ENCODE data around the gene ACOXL.

Gene ACOXL

DNA sequence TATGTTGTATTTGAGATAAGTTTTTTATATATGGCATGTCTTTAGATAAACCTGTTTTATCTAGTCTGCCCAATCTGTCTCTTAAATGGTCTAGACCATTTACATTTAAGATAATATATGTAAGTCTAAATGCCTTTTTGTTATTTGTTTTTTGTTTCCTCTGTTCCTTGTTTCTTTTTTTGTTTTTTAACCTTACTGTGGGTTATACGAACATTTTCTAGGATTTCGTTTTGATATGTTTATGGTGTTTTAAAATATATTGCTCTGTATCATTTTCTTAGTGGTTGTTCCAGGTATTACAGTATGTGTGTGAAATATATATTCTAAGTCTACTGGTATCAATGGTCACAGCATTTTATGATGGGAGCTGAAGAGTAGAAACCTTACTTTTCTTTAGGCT is 401.7 kb downstream of the ACOXL start:
- no peak for DNase-seq
- Mint-ChIP-seq H3K36me3 (ENCODE audit: low read depth) (peaks cover 92% of the 10 kb centered on the region), H3K27ac (no peak overlapping the region), H3K4me1 (peaks cover 61% of the 10 kb centered on the region), H3K27me3 (ENCODE audit: low read depth, poor library complexity) (no peaks in the 10 kb centered on the region), H3K4me3 (no peak overlapping the region), H3K9me3 (peaks cover 9% of the 10 kb centered on the region)
- TF ChIP-seq, protein P1, sequence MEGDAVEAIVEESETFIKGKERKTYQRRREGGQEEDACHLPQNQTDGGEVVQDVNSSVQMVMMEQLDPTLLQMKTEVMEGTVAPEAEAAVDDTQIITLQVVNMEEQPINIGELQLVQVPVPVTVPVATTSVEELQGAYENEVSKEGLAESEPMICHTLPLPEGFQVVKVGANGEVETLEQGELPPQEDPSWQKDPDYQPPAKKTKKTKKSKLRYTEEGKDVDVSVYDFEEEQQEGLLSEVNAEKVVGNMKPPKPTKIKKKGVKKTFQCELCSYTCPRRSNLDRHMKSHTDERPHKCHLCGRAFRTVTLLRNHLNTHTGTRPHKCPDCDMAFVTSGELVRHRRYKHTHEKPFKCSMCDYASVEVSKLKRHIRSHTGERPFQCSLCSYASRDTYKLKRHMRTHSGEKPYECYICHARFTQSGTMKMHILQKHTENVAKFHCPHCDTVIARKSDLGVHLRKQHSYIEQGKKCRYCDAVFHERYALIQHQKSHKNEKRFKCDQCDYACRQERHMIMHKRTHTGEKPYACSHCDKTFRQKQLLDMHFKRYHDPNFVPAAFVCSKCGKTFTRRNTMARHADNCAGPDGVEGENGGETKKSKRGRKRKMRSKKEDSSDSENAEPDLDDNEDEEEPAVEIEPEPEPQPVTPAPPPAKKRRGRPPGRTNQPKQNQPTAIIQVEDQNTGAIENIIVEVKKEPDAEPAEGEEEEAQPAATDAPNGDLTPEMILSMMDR (IDR thresholded peaks at IDR 0.05) = peak; percentile 10

DNA sequence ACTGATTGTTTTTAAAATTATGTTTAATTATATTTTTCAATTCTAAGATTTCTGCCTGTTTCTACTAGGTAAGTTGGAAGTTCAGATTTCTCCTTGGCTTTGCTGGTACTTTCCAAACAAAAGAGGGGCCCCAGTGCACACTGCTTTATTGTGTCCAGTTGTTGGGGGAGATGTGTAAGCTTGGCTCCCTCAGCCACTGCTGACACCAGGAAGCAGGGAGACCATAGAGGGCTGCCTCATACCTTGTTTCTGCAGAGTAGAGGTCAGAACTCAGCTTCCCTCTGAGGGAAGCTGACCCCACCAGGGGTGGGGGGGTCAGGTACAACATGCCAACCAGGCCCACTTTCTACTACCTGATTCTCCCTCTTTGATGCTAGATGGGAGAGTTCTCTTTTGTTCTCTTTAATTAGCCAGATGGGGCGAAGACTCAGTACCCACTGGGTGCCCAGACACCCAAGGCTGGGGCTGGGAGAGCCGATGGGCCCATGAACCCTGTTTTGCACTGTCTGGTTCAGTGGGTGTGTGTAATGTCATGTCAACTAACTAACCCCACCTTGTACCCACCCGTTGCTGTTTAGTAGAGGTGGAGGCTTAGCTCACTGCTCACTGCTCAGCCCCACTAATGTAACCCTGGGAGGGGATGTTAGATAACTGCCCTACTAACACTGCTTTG is 403.0 kb downstream of the ACOXL start:
- Mint-ChIP-seq H3K4me3 (no peak overlapping the region), H3K27ac (no peak overlapping the region), H3K4me1 (peaks cover 59% of the 10 kb centered on the region), H3K27me3 (ENCODE audit: low read depth, poor library complexity) (no peaks in the 10 kb centered on the region), H3K9me3 (peaks cover 8% of the 10 kb centered on the region), H3K36me3 (ENCODE audit: low read depth) (peaks cover 92% of the 10 kb centered on the region)
- no peak for DNase-seq
- TF ChIP-seq, protein P1 (IDR thresholded peaks at IDR 0.05) = no peak

GRCh38 chr2:111135910-111136297 is 403.5 kb downstream of the ACOXL start:
- Mint-ChIP-seq H3K27me3 (ENCODE audit: low read depth, poor library complexity) (no peaks in the 10 kb centered on the region), H3K27ac (peak overlapping the region; percentile 72), H3K4me3 (no peak overlapping the region), H3K36me3 (ENCODE audit: low read depth) (peaks cover 92% of the 10 kb centered on the region), H3K4me1 (peaks cover 53% of the 10 kb centered on the region), H3K9me3 (peaks cover 6% of the 10 kb centered on the region)
- TF ChIP-seq, protein P1 (IDR thresholded peaks at IDR 0.05) = no peak
- DNase-seq = no peak

GRCh38 chr2:111138839-111139238 is 406.5 kb downstream of the ACOXL start:
- Mint-ChIP-seq H3K27ac (peak overlapping the region; percentile 69), H3K4me3 (no peak overlapping the region), H3K4me1 (peaks cover 59% of the 10 kb centered on the region), H3K36me3 (ENCODE audit: low read depth) (peaks cover 83% of the 10 kb centered on the region), H3K27me3 (ENCODE audit: low read depth, poor library complexity) (no peaks in the 10 kb centered on the region), H3K9me3 (peaks cover 6% of the 10 kb centered on the region)
- DNase-seq = no peak
- TF ChIP-seq, protein P1 (IDR thresholded peaks at IDR 0.05) = no peak

GRCh38 chr2:111139637-111140317 is 407.4 kb downstream of the ACOXL start:
- peaks cover 75% of the 10 kb centered on the region for H3K36me3 Mint-ChIP-seq (ENCODE audit: low read depth)
- DNase-seq = no peak
- peaks cover 60% of the 10 kb centered on the region for H3K4me1 Mint-ChIP-seq
- no peaks in the 10 kb centered on the region for H3K9me3 Mint-ChIP-seq
- H3K27me3 Mint-ChIP-seq (ENCODE audit: low read depth, poor library complexity) = no peaks in the 10 kb centered on the region
- H3K4me3 Mint-ChIP-seq = no peak overlapping the region
- peak overlapping the region; percentile 4 for H3K27ac Mint-ChIP-seq
- TF ChIP-seq, protein P1 (IDR thresholded peaks at IDR 0.05) = no peak

- Mint-ChIP-seq H3K9me3 (no peaks in the 10 kb centered on the region), H3K27ac (no peak overlapping the region), H3K36me3 (ENCODE audit: low read depth) (peaks cover 74% of the 10 kb centered on the region), H3K4me3 (no peak overlapping the region), H3K27me3 (ENCODE audit: low read depth, poor library complexity) (no peaks in the 10 kb centered on the region), H3K4me1 (peaks cover 54% of the 10 kb centered on the region)
- no peak for DNase-seq
- TF ChIP-seq, protein P1 (IDR thresholded peaks at IDR 0.05) = no peak
Observed at GRCh38 chr2:111140815-111141214, 408.4 kb downstream of the ACOXL start.

Data from nephron progenitor cell (in vitro differentiated cells).